Pancreas (tissue), 10 donors: ENCODE measurements around the gene COPRS. TPM values are rescaled to one million over a fixed set of nuclear protein-coding genes. Genes with fewer than 3 reads are reported as not detected.

Experiments used
- ATAC-seq, 4 donors: fragments of 200-7000 bp; cut with Tn5 transposase; one replicate each; pipeline versions ENCODE4 v1.8.0 to v1.9.1; 2020; ENCODE audit warnings: mild to moderate bottlenecking in 4 of 4, moderate library complexity in 4 of 4
- DNase-seq, 6 donors: peaks; one replicate each; pipeline ENCODE4 v3.0.0-alpha.2; 2020
- FAIRE-seq: peaks from 2 replicates; lab custom pipeline; 2012; peaks lifted over from hg19 to GRCh38; lab: Jason Lieb, UNC
- H3K27ac ChIP-seq, 4 donors: fragments of 200-600 bp; sonication (generic); 1 replicate in 3 of 4; 2 replicates in 1 of 4; pipeline versions ENCODE4 v1.5.0 to v1.8.0; 2020
- H3K27me3 ChIP-seq, 4 donors: fragments of 200-600 bp; one replicate each; pipeline ENCODE4 v1.8.0; 2021
- H3K36me3 ChIP-seq, 3 donors: fragments of 200-600 bp; sonication (generic) in 1 of 3; one replicate each; pipeline versions ENCODE4 v1.5.0 to v1.8.0; 2020 to 2021
- H3K4me1 ChIP-seq, 3 donors: fragments of 200-600 bp; one replicate each; pipeline ENCODE4 v1.8.0; 2021
- H3K4me3 ChIP-seq, 4 donors: fragments of 200-600 bp; sonication (generic) in 2 of 4; one replicate each; pipeline versions ENCODE4 v1.5.0 to v1.8.0; 2020 to 2021
- H3K9me3 ChIP-seq, 4 donors: fragments of 200-600 bp; one replicate each; pipeline ENCODE4 v1.8.0; 2021
- WGBS, 2 donors: extraction: QIAGEN DNeasy Blood & Tissue Kit; methylation state at CpG; one replicate each; pipeline ENCODE4 v1.1.7; 2013; 5-methylcytosine and 5-hydroxymethylcytosine counted together
- intact Hi-C, 3 donors: fragments of 100-400 bp; cut with DNase I; formaldehyde crosslinking; loops; one replicate each; pipeline versions ENCODE4 v1.11.1 to v1.14.2; 2022
- polyA plus RNA-seq, 2 donors: library from polyadenylated mRNA; stranded (reverse); fragments of 200-250 nt; gene quantifications; one replicate each; pipeline ENCODE4 v1.2.3, GENCODE V29; 2013
- total RNA-seq, 6 donors: library from RNA; stranded (reverse); fragmentation: NEBNext Ultra II Directional in 4 of 6; extraction: Animal tissue kit (Norgen Biotek cat#: 25700) in 4 of 6; gene quantifications; one replicate each; pipeline versions ENCODE4 v1.2.1 to v1.2.4, GENCODE V29; 2021 to 2023
- TF ChIP-seq, protein P1 (sequence below), 4 donors: fragments of 200-600 bp; sonication (generic) in 3 of 4; IDR thresholded peaks; one replicate each; pipeline versions ENCODE4 v1.5.0 to v1.8.0; 2021; ENCODE audit warnings: antibody characterized with exemption in 4 of 4
- donor health status: healthy with polysubstance abuse.
- donor health status: DM: no; HTN: no; CAD: no; lungs with moderate emphysema.
- donor health status: DM: no; HTN: no; CAD: no.
- donor health status: control.
- donor health status: control.
- donor health status: Bipolar disorder and iron deficiency.
- donor health status: DM: yes; HTN: yes; CAD: no.
- donor health status: DM: no; HTN: no; CAD: no.
- donor health status: DM: no; HTN: no; CAD: no.
- donor health status: DM: yes; HTN: yes; CAD: no.

The COPRS gene
- total and polyA plus RNA-seq, 8 donors: 14.9 to 43.7 (median 19.4) TPM

DNA sequence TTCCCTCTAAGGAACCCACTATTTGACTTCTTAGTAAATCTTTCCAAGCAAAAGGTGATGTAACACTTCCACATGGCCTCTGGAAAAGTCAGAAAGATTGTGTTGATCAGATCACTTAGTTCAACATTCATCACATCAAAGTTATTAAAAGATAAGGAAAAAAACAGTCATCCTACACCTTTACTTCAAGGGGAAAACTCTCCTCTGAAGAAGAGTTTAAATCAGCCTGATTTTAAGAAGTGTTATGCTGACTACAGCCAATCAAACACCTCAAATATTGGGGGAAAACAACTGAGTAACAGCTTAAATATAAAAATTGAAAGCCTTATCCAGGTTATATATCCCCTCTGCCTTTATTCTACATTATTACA, 19.6 kb upstream of the COPRS start:
- H3K27me3 ChIP-seq: no peaks in the 10 kb centered on the region
- H3K27ac ChIP-seq: no peak overlapping the region
- DNase-seq (no peak), ATAC-seq (no peak), FAIRE-seq (no peak)
- no peak overlapping the region for H3K4me3 ChIP-seq
- H3K36me3 ChIP-seq: peaks cover 0 to 73% (median 26%) of the 10 kb centered on the region in 3 donors
- H3K4me1 ChIP-seq: no peaks in the 10 kb centered on the region
- TF ChIP-seq, protein P1, sequence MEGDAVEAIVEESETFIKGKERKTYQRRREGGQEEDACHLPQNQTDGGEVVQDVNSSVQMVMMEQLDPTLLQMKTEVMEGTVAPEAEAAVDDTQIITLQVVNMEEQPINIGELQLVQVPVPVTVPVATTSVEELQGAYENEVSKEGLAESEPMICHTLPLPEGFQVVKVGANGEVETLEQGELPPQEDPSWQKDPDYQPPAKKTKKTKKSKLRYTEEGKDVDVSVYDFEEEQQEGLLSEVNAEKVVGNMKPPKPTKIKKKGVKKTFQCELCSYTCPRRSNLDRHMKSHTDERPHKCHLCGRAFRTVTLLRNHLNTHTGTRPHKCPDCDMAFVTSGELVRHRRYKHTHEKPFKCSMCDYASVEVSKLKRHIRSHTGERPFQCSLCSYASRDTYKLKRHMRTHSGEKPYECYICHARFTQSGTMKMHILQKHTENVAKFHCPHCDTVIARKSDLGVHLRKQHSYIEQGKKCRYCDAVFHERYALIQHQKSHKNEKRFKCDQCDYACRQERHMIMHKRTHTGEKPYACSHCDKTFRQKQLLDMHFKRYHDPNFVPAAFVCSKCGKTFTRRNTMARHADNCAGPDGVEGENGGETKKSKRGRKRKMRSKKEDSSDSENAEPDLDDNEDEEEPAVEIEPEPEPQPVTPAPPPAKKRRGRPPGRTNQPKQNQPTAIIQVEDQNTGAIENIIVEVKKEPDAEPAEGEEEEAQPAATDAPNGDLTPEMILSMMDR (IDR thresholded peaks at IDR 0.05): no peak
- intact Hi-C loops: no loop called here
- H3K9me3 ChIP-seq: no peaks in the 10 kb centered on the region

DNA sequence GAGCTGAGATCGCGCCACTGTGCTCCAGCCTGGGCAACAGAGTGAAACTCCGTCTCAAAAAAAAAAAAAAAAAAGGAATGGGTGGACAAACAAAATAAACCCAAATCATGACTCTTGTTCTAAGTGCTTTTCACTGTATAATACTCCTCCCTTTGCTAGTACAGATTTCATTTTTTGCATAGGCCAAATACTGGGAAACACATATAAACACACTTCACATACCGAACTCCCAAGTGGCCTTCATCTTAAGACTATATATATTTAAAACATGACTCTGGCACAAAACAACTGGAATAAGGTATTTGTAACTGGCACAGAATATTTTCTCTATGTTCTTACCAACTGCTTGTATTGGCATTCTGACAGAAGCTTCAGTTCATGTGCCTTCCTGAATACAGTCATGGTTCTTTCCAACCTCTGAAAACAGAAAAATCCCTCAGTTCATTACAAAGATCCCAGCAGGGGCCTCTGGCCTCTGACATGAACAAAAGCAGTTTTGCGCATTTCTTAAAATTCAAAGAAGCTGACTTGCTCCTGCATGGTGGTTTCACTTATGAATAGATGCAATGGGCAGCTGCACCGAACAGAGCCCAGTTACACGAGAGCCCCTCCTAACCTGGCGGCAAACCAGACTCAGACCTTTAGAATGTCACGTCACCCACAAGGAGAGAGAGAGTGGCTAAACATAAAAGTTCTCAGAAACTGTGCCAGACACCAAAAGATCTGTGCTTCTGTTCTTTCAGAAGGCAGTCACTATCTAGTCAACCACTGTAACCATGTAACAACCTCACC, 19.1 kb upstream of the COPRS start:
- H3K9me3 ChIP-seq: no peaks in the 10 kb centered on the region
- H3K36me3 ChIP-seq: peaks cover 5 to 73% (median 27%) of the 10 kb centered on the region in 3 donors
- no peak overlapping the region for H3K27ac ChIP-seq
- no peaks in the 10 kb centered on the region for H3K4me1 ChIP-seq
- WGBS, 2 donors: 94 to 95% methylated on average over 9 of the region's 9 CpGs
- intact Hi-C loops: no loop called here
- DNase-seq (no peak), FAIRE-seq (no peak), ATAC-seq (no peak)
- H3K27me3 ChIP-seq: no peaks in the 10 kb centered on the region
- TF ChIP-seq, protein P1 (IDR thresholded peaks at IDR 0.05): no peak
- no peak overlapping the region for H3K4me3 ChIP-seq

DNA sequence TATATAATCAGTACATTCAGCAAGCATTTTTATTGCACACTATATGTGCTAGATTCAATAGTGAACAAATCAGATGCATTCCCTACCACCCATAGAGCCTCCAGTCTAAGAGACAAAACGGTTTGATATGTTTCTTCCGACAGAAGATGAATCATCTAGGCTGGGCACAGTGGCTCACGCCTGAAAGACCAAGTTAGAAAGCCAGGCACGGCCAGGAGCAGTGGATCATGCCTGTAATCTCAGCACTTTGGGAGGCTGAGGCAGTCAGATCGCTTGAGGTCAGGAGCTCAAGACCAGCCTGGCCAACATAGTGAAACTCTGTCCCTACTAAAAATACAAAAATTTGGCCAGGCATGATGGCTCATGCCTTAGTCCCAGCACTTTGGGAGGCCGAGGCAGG, 18.3 kb upstream of the COPRS start:
- 85 to 92% methylated on average over 6 of the region's 6 CpGs for WGBS, 2 donors
- TF ChIP-seq, protein P1 (IDR thresholded peaks at IDR 0.05): no peak
- DNase-seq: no peak
- Histone ChIP-seq H3K4me3 (no peak overlapping the region), H3K4me1 (no peaks in the 10 kb centered on the region), H3K9me3 (no peaks in the 10 kb centered on the region), H3K27ac (no peak overlapping the region), H3K36me3 (peaks cover 6 to 73% (median 35%) of the 10 kb centered on the region in 3 donors), H3K27me3 (no peaks in the 10 kb centered on the region)
- ATAC-seq: no peak
- no peak for FAIRE-seq
- intact Hi-C loops: no loop called here

DNA sequence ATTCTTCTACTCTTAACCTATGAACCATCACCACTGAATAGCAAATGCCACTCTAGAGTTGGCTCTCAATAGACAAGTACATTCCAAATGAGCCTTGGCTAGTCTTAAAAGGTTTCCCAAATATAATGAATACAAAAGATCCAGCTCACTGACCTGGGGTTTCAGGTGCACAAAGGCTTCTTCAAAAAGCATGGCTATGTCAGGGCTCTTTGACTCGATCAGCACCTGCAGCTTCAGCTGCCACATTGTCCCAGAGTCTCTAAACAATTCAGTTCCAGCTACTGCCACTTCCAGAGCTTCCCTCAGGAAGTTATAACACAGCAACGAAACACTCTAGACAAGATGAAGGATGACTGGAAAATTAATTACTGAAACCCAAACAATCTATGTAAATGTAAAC, 16.0 kb upstream of the COPRS start:
- H3K27ac ChIP-seq: no peak overlapping the region
- no peaks in the 10 kb centered on the region for H3K9me3 ChIP-seq
- no peak overlapping the region for H3K4me3 ChIP-seq
- ATAC-seq (no peak), FAIRE-seq (no peak), DNase-seq (no peak)
- H3K27me3 ChIP-seq: no peaks in the 10 kb centered on the region
- 88 to 93% methylated on average over 2 of the region's 2 CpGs for WGBS, 2 donors
- intact Hi-C loops: no loop called here
- H3K4me1 ChIP-seq: no peaks in the 10 kb centered on the region
- H3K36me3 ChIP-seq: peaks cover 6 to 89% (median 31%) of the 10 kb centered on the region in 3 donors
- TF ChIP-seq, protein P1 (IDR thresholded peaks at IDR 0.05): no peak
